ENCODE measurements around the gene AKR1C1. TPM values are rescaled to one million over a fixed set of nuclear protein-coding genes. Genes with fewer than 3 reads are reported as not detected.
"Not testable (repeated sequence)": the region's sequence is repeated elsewhere in the genome, so short reads cannot be mapped to it uniquely, and the experiment has no call there.

AKR1C1 gene
- total and polyA plus RNA-seq, 2 donors = 1.4 to 7.6 TPM

DNA sequence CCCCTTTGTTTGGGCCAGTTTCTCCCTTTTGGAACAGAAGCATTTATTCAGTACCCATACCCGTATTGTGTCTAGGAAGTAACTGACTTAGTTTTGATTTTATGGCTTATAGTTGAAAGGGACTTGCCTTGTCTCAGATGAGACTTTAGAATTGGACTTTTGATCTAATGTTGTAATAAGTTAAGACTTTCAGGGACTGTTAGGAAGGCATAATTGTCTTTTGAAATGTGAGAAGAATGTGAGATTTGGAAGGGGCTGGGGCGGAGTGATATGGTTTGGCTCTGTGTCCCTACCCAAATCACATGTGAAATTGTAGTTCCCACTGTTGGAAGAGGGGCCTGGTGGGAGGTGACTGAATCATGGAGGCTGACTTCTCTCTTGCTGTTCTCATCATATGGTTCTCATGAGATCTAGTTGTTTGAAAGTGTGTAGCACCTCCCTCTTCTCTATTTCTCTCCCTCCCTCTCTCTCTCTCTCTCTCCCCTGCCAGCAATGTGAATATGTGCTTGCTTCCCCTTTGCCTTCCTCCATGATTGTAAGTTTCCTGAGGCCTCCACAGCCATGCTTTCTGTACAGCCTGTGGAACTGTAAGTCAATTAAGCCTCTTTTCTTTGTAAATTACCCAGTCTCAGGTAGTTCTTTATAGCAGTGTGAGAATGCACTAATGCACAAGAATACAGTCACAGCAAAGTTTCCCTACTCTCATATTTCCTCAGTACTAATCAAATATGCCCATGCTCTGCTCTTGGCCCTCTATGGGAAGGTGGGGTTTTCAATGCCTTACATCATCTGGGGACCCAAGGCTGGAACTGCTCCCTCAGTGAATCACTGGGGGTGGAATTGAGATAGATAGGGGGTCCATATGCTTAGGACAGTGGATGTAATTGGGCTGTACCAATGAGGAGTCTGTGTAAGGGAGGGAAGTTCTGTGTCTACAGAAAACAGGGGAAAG is 17.2 kb upstream of the AKR1C1 start:
- no peaks in the 10 kb centered on the region for H3K9me3 ChIP-seq (ENCODE audit: control insufficient read depth in 2 of 2, insufficient read depth in 1 of 2, low read length in 1 of 2)
- 97% methylated on average over 2 of the region's 2 CpGs for WGBS
- DNase-seq (ENCODE audit: low read depth in 6 of 9, low spot score in 9 of 9) = no peak
- H3K4me3 ChIP-seq (ENCODE audit: low read length in 2 of 2) = no peak overlapping the region
- H3K4me1 ChIP-seq (ENCODE audit: control insufficient read depth in 2 of 2, insufficient read depth in 2 of 2, low read length in 2 of 2) = no peaks in the 10 kb centered on the region
- H3K27me3 ChIP-seq (ENCODE audit: control insufficient read depth in 2 of 2, insufficient read depth in 1 of 2, low read length in 1 of 2) = no peaks in the 10 kb centered on the region
- no peak overlapping the region for H3K27ac ChIP-seq (ENCODE audit: low read depth in 1 of 2, low read length in 1 of 2)
- H3K36me3 ChIP-seq (ENCODE audit: control insufficient read depth in 2 of 2, insufficient read depth in 2 of 2, low read length in 1 of 2) = no peaks in the 10 kb centered on the region

DNA sequence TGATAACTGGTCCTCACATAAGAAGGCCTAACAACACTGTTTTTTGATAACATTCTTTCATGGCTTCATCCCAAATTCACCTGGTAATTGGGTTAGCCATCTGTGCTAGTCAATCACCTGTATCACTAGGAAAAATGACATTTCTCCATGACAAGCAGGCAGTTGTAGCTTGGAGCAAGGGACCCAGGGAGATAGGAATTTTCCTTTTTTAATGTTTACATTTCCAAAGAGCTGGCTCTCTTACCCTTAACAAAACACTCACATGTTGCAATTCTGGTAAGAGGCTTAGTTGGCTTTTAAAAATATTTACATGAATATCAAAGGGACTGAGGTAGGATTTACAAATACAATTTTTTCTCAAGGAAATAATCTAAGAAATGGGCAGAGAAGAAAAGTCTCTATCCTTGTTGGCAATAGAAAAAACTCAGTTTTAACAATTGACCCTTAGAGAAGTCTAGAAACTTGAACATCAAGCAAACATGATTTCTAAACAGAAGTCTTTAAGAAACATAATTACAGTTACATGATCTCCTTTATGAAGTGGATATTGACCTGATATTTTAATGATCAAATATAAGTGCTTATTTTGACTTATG is 16.1 kb upstream of the AKR1C1 start:
- H3K4me1 ChIP-seq (ENCODE audit: control insufficient read depth in 2 of 2, insufficient read depth in 2 of 2, low read length in 2 of 2) = no peaks in the 10 kb centered on the region
- H3K36me3 ChIP-seq (ENCODE audit: control insufficient read depth in 2 of 2, insufficient read depth in 2 of 2, low read length in 1 of 2) = no peaks in the 10 kb centered on the region
- H3K27me3 ChIP-seq (ENCODE audit: control insufficient read depth in 2 of 2, insufficient read depth in 1 of 2, low read length in 1 of 2) = no peaks in the 10 kb centered on the region
- no peak for DNase-seq (ENCODE audit: low read depth in 6 of 9, low spot score in 9 of 9)
- no peak overlapping the region for H3K4me3 ChIP-seq (ENCODE audit: low read length in 2 of 2)
- no peak overlapping the region for H3K27ac ChIP-seq (ENCODE audit: low read depth in 1 of 2, low read length in 1 of 2)
- H3K9me3 ChIP-seq (ENCODE audit: control insufficient read depth in 2 of 2, insufficient read depth in 1 of 2, low read length in 1 of 2) = no peaks in the 10 kb centered on the region

DNA sequence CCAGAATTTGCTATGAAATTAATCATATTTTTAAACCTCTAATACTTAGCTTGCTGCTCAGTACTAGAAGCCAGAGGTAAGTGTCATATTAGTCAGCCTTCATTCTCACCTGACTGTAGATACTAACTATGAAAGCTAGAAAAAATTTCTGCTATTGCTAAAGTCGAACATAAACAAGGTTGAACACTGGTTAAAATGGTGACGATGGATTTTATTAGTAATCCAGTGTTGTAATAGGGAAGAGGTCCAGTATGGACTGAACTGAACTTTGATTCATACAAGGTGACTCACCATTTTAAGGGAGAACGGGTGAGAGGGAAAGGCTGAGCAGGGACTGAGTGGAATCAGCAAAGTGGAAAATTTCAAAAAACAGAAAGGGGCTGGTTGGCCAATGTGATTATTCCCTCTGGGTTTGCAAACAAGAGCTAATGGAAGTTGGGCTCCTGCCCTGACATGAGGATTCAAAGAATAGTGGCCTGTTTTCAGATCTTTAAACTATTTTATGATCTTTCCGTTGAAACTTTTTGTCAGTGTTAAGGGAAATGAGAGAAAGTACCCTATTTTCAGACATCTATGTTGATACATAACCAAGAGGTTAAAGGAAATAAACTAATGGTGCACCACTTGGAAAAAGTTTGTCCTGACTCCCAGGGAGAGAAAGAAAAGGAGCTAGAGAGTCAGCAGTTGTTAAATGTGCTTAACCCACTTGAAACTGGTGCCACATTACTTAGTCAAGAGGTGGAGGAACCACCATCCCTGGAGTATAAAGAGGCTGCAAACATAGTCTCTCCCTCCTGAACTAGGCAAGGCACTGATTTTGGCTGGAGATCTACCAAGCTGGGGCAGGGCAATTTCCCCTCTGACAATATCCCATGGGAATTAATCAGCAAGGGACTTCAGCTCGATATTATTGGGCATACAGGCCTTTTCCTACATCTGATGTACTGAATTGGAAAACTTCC is 15.3 kb upstream of the AKR1C1 start:
- Histone ChIP-seq H3K36me3 (ENCODE audit: control insufficient read depth in 2 of 2, insufficient read depth in 2 of 2, low read length in 1 of 2) (no peaks in the 10 kb centered on the region), H3K4me3 (ENCODE audit: low read length in 2 of 2) (no peak overlapping the region), H3K27ac (ENCODE audit: low read depth in 1 of 2, low read length in 1 of 2) (no peak overlapping the region), H3K9me3 (ENCODE audit: control insufficient read depth in 2 of 2, insufficient read depth in 1 of 2, low read length in 1 of 2) (no peaks in the 10 kb centered on the region), H3K27me3 (ENCODE audit: control insufficient read depth in 2 of 2, insufficient read depth in 1 of 2, low read length in 1 of 2) (no peaks in the 10 kb centered on the region), H3K4me1 (ENCODE audit: control insufficient read depth in 2 of 2, insufficient read depth in 2 of 2, low read length in 2 of 2) (no peaks in the 10 kb centered on the region)
- WGBS = 95% methylated on average over 5 of the region's 5 CpGs
- no peak for DNase-seq (ENCODE audit: low read depth in 6 of 9, low spot score in 9 of 9)

DNA sequence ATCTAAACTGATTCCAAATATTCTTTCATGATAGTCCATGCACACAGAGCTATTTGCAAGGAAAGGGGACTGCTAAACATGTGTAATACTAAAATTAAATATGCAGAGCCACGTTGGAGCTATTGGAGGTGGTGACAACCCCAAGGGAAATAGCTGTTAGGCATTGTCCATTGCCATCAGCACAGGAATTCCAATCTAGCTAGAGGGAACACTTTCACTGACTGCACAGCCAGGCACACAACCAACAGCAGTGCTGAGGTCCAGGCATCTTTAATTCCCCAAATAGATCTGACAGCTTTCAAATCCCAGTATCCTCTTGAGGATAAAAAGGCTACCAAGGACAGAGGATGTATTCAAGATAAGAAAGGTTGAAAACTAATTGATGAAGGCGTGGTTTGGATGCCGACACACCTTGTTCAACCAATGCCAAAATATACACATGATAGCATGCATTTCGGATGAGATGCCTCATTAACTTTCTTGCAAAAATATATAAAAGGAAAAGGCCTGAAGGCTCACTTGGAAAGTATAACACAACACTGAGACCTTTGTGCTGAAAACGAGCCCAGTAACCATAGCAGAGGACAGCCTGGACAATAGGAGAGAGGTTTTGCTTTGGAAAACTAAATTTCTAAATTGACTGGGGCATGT is 11.6 kb upstream of the AKR1C1 start:
- not testable (repeated sequence) for H3K27me3 ChIP-seq (ENCODE audit: control insufficient read depth in 2 of 2, insufficient read depth in 1 of 2, low read length in 1 of 2); H3K36me3 ChIP-seq (ENCODE audit: control insufficient read depth in 2 of 2, insufficient read depth in 2 of 2, low read length in 1 of 2); H3K27ac ChIP-seq (ENCODE audit: low read depth in 1 of 2, low read length in 1 of 2); H3K4me1 ChIP-seq (ENCODE audit: control insufficient read depth in 2 of 2, insufficient read depth in 2 of 2, low read length in 2 of 2); H3K4me3 ChIP-seq (ENCODE audit: low read length in 2 of 2); H3K9me3 ChIP-seq (ENCODE audit: control insufficient read depth in 2 of 2, insufficient read depth in 1 of 2, low read length in 1 of 2); DNase-seq (ENCODE audit: low read depth in 6 of 9, low spot score in 9 of 9)
- WGBS = 93% methylated on average over 5 of the region's 5 CpGs

DNA sequence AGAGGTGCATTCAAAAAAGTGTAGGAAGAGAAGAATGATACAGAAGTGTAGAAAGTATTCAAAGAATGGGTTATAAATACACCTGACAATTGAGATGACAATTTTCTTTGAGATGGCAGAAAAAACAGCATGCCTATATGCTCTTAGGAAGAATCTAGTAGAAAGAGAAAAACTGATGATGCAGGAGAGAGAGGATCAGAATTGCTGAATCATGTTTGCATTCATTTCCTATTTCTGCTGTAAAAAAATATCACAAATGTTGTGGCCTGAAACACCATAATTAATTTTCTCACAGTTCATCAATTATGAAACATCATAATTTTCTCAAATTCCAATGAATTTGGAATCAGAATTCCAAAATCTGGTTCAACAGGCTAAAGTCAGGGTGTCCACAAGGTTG is 9.8 kb upstream of the AKR1C1 start:
- Histone ChIP-seq H3K4me3 (ENCODE audit: low read length in 2 of 2) (no peak overlapping the region), H3K27ac (ENCODE audit: low read depth in 1 of 2, low read length in 1 of 2) (no peak overlapping the region), H3K9me3 (ENCODE audit: control insufficient read depth in 2 of 2, insufficient read depth in 1 of 2, low read length in 1 of 2) (no peaks in the 10 kb centered on the region), H3K4me1 (ENCODE audit: control insufficient read depth in 2 of 2, insufficient read depth in 2 of 2, low read length in 2 of 2) (no peaks in the 10 kb centered on the region), H3K36me3 (ENCODE audit: control insufficient read depth in 2 of 2, insufficient read depth in 2 of 2, low read length in 1 of 2) (no peaks in the 10 kb centered on the region), H3K27me3 (ENCODE audit: control insufficient read depth in 2 of 2, insufficient read depth in 1 of 2, low read length in 1 of 2) (no peaks in the 10 kb centered on the region)
- no peak for DNase-seq (ENCODE audit: low read depth in 6 of 9, low spot score in 9 of 9)

DNA sequence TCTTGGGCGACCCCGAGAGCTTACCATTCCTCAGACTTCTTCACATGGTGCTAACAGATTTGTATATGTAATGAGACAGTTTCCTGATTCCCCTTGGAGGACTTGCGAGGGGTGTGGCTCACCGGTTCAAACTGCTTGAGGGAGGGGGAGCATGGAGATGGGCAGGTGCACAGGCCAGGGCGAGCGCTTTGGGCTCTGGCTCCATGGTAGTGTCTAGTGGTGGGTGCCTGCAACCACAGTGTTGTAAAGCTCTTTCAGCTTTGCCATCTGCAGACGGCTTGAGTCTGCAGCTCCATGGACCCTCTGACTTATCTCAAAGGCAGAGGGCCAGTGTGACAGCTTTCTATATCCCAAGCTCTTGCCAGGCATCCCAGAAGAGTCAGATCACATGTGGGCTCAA is 7.1 kb upstream of the AKR1C1 start:
- H3K36me3 ChIP-seq (ENCODE audit: control insufficient read depth in 2 of 2, insufficient read depth in 2 of 2, low read length in 1 of 2); H3K27ac ChIP-seq (ENCODE audit: low read depth in 1 of 2, low read length in 1 of 2); H3K4me1 ChIP-seq (ENCODE audit: control insufficient read depth in 2 of 2, insufficient read depth in 2 of 2, low read length in 2 of 2); DNase-seq (ENCODE audit: low read depth in 6 of 9, low spot score in 9 of 9); H3K9me3 ChIP-seq (ENCODE audit: control insufficient read depth in 2 of 2, insufficient read depth in 1 of 2, low read length in 1 of 2); H3K27me3 ChIP-seq (ENCODE audit: control insufficient read depth in 2 of 2, insufficient read depth in 1 of 2, low read length in 1 of 2); H3K4me3 ChIP-seq (ENCODE audit: low read length in 2 of 2): not testable (repeated sequence)
- WGBS = 84% methylated on average over 6 of the region's 7 CpGs

DNA sequence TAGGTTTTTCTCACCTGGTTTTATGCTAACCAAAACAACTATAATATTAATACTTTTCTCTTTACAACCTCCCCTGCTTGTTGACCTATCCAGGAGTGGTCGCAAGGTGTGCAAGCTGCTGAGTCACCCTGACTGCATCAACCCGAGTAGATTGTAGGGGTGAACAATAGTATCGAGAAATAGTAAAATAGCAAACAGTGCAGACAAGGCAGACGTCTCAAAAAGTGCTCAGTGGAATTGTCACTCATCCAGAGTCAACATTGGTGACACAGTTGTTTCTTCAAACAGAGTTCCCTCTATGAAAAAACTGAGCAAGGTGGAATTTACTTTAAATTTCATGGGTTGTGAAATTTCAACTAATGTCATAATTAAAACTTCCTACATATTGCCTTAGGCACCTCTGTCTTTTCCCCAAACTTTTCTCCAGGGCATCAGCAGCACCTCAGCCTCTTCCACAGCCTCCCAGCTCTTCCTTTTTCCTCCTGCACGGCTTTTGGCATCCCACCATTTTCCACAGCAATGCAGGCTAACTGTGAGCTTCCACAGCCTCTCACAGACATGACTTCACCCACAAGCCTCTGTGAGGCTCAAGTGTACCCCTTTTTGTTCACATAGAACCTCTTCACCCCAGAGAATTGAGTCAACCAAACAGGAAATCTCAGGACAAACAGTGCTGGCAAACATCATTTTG is 6.1 kb upstream of the AKR1C1 start:
- H3K4me3 ChIP-seq (ENCODE audit: low read length in 2 of 2); DNase-seq (ENCODE audit: low read depth in 6 of 9, low spot score in 9 of 9); H3K27me3 ChIP-seq (ENCODE audit: control insufficient read depth in 2 of 2, insufficient read depth in 1 of 2, low read length in 1 of 2); H3K9me3 ChIP-seq (ENCODE audit: control insufficient read depth in 2 of 2, insufficient read depth in 1 of 2, low read length in 1 of 2); H3K4me1 ChIP-seq (ENCODE audit: control insufficient read depth in 2 of 2, insufficient read depth in 2 of 2, low read length in 2 of 2); H3K36me3 ChIP-seq (ENCODE audit: control insufficient read depth in 2 of 2, insufficient read depth in 2 of 2, low read length in 1 of 2); H3K27ac ChIP-seq (ENCODE audit: low read depth in 1 of 2, low read length in 1 of 2): not testable (repeated sequence)
- WGBS = 96% methylated on average over 5 of the region's 5 CpGs

DNA sequence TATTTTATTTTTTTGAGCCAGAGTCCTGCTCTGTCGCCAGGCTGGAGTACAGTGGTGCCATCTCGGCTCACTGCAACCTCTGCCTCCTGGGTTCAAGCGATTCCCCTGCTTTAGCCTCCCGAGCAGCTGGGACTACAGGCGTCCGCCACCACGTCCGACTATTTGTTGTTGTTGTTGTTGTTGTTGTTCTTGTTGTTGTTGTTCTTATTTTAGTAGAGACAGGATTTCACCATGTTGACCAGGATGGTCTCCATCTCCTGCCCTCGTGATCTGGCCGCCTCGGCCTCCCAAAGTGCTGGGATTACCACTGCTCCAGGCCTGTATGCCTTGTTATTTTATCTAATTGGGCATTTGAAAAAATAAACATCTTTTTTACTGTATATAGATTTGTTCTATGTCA is 1.7 kb upstream of the AKR1C1 start:
- not testable (repeated sequence) for H3K27me3 ChIP-seq (ENCODE audit: control insufficient read depth in 2 of 2, insufficient read depth in 1 of 2, low read length in 1 of 2); H3K4me1 ChIP-seq (ENCODE audit: control insufficient read depth in 2 of 2, insufficient read depth in 2 of 2, low read length in 2 of 2); H3K4me3 ChIP-seq (ENCODE audit: low read length in 2 of 2); H3K36me3 ChIP-seq (ENCODE audit: control insufficient read depth in 2 of 2, insufficient read depth in 2 of 2, low read length in 1 of 2); H3K9me3 ChIP-seq (ENCODE audit: control insufficient read depth in 2 of 2, insufficient read depth in 1 of 2, low read length in 1 of 2); H3K27ac ChIP-seq (ENCODE audit: low read depth in 1 of 2, low read length in 1 of 2); DNase-seq (ENCODE audit: low read depth in 6 of 9, low spot score in 9 of 9)
- WGBS = 97% methylated on average over 11 of the region's 11 CpGs
